ENCODE results near the gene AKIRIN2.

DNA sequence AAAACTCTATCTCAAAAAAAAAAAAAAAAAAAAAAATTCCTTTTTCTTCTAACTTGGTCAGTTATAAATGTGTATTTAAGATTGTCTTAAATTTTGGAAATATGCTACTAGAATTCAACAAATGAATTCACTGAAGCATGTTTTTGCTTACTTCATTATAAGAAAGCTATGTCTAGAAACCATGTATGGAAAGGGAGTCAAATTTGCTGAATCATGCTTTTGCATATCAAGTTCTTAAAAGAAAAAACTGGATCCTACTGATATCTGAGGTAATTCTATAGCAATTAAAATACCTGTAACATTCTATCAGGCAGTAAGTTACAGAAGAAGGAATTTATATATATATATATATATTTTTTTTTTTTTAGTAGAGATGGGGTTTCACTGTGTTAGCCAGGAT lies 27.7 kb downstream of the AKIRIN2 start:
- TF ChIP-seq, protein P1, sequence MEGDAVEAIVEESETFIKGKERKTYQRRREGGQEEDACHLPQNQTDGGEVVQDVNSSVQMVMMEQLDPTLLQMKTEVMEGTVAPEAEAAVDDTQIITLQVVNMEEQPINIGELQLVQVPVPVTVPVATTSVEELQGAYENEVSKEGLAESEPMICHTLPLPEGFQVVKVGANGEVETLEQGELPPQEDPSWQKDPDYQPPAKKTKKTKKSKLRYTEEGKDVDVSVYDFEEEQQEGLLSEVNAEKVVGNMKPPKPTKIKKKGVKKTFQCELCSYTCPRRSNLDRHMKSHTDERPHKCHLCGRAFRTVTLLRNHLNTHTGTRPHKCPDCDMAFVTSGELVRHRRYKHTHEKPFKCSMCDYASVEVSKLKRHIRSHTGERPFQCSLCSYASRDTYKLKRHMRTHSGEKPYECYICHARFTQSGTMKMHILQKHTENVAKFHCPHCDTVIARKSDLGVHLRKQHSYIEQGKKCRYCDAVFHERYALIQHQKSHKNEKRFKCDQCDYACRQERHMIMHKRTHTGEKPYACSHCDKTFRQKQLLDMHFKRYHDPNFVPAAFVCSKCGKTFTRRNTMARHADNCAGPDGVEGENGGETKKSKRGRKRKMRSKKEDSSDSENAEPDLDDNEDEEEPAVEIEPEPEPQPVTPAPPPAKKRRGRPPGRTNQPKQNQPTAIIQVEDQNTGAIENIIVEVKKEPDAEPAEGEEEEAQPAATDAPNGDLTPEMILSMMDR (conservative IDR thresholded peaks at IDR 0.05): no peak
- TF ChIP-seq ZFX (IDR thresholded peaks at IDR 0.05): no peak
